Spleen (tissue), 11 donors: Measurements from ENCODE around the gene TMEM120B. TPM values are rescaled to one million over a fixed set of nuclear protein-coding genes. Genes with fewer than 3 reads are reported as not detected.

Source experiments
- DNase-seq: peaks from one replicate; pipeline ENCODE4 v3.0.0-alpha.2; 2020
- H3K27ac ChIP-seq, 8 donors: fragments of 200-600 bp; sonication (generic) in 7 of 8; 1 replicate in 4 of 8; 2 replicates in 4 of 8; pipeline versions ENCODE4 v1.5.0 to v1.8.0; 2016 to 2021; ENCODE audit warnings: inconsistent platforms in 4 of 8, mild to moderate bottlenecking in 4 of 8, moderate library complexity in 1 of 8
- H3K27me3 ChIP-seq, 7 donors: fragments of 200-600 bp; sonication (generic) in 6 of 7; replicated peaks in 1 of 7; 1 replicate in 4 of 7; 2 replicates in 3 of 7; pipeline versions ENCODE4 v1.5.0 to v1.8.0; 2016 to 2021; ENCODE audit warnings: inconsistent platforms in 3 of 7, mild to moderate bottlenecking in 1 of 7
- H3K36me3 ChIP-seq, 6 donors: fragments of 200-600 bp; sonication (generic) in 5 of 6; 1 replicate in 4 of 6; 2 replicates in 2 of 6; pipeline versions ENCODE4 v1.5.0 to v1.8.0; 2016 to 2021; ENCODE audit warnings: inconsistent platforms in 2 of 6
- H3K4me1 ChIP-seq, 6 donors: fragments of 200-600 bp; sonication (generic) in 5 of 6; 1 replicate in 3 of 6; 2 replicates in 3 of 6; pipeline versions ENCODE4 v1.5.0 to v1.8.0; 2016 to 2021; ENCODE audit warnings: inconsistent platforms in 3 of 6
- H3K4me3 ChIP-seq, 8 donors: fragments of 200-600 bp; sonication (generic) in 7 of 8; 1 replicate in 4 of 8; 2 replicates in 4 of 8; pipeline versions ENCODE4 v1.5.0 to v1.8.0; 2016 to 2021; ENCODE audit warnings: inconsistent platforms in 4 of 8, mild to moderate bottlenecking in 4 of 8, moderate library complexity in 2 of 8
- H3K9me3 ChIP-seq, 8 donors: fragments of 200-600 bp; sonication (generic) in 7 of 8; 1 replicate in 4 of 8; 2 replicates in 4 of 8; pipeline versions ENCODE4 v1.5.0 to v1.8.0; 2016 to 2021; ENCODE audit warnings: inconsistent platforms in 4 of 8
- POLR2A ChIP-seq, 3 donors: fragments of 450-650 bp; IDR thresholded peaks; one replicate each; pipeline ENCODE4 v1.5.1; 2017; ENCODE audit warnings: antibody characterized with exemption in 3 of 3, mild to moderate bottlenecking in 1 of 3
- POLR2AphosphoS5 ChIP-seq, 3 donors: sonication (generic); formaldehyde crosslinking; IDR thresholded peaks; one replicate each; pipeline ENCODE4 v1.5.1; 2017; ENCODE audit warnings: antibody characterized with exemption in 3 of 3
- WGBS, 5 donors: extraction: QIAGEN DNeasy Blood & Tissue Kit in 3 of 5; methylation state at CpG; one replicate each; pipeline versions ENCODE4 v1.1.5 to v1.1.7; 2013 to 2018; 5-methylcytosine and 5-hydroxymethylcytosine counted together
- intact Hi-C: fragments of 100-400 bp; cut with DNase I; formaldehyde crosslinking; loops from one replicate; pipeline ENCODE4 v1.15.0; 2023; ENCODE audit warnings: low total_unique reads
- polyA plus RNA-seq, 3 donors: library from polyadenylated mRNA; stranded (reverse); fragments of 200-250 nt; gene quantifications; one replicate each; pipeline ENCODE4 v1.2.1, GENCODE V29; 2013
- total RNA-seq, 7 donors: library from RNA; depleted of rRNA in 3 of 7; stranded (reverse); fragments of >200 nt in 3 of 7; fragmentation: NEBNext Ultra II Directional in 4 of 7; extraction: Animal tissue kit (Norgen Biotek cat#: 25700) in 4 of 7; gene quantifications; one replicate each; pipeline versions ENCODE4 v1.1.0 to v1.2.1, GENCODE V29; 2016 to 2021
- TF ChIP-seq, protein P1 (sequence below), 11 experiments: fragments of 200-600 bp in 7 of 11; fragments of 450-650 bp in 4 of 11; sonication (generic) in 4 of 11; IDR thresholded peaks in 8 of 11; conservative IDR thresholded peaks in 3 of 11; 1 replicate in 7 of 11; 2 replicates in 4 of 11; pipeline versions ENCODE4 v1.4.0 to v1.8.0; 2016 to 2021; ENCODE audit warnings: antibody characterized with exemption in 11 of 11, inconsistent platforms in 4 of 11, mild to moderate bottlenecking in 1 of 11
- donor health status: healthy with polysubstance abuse.
- donor health status: DM: no; HTN: no; CAD: no; lungs with moderate emphysema.
- donor health status: DM: no; HTN: no; CAD: no.
- donor health status: Bipolar disorder and iron deficiency.
- donor health status: healthy.
- donor health status: DM: no; HTN: no; CAD: no.
- donor health status: DM: yes; HTN: yes; CAD: no.

Gene TMEM120B
- total and polyA plus RNA-seq, 10 donors = 2.9 to 8.9 (median 5.8) TPM

DNA sequence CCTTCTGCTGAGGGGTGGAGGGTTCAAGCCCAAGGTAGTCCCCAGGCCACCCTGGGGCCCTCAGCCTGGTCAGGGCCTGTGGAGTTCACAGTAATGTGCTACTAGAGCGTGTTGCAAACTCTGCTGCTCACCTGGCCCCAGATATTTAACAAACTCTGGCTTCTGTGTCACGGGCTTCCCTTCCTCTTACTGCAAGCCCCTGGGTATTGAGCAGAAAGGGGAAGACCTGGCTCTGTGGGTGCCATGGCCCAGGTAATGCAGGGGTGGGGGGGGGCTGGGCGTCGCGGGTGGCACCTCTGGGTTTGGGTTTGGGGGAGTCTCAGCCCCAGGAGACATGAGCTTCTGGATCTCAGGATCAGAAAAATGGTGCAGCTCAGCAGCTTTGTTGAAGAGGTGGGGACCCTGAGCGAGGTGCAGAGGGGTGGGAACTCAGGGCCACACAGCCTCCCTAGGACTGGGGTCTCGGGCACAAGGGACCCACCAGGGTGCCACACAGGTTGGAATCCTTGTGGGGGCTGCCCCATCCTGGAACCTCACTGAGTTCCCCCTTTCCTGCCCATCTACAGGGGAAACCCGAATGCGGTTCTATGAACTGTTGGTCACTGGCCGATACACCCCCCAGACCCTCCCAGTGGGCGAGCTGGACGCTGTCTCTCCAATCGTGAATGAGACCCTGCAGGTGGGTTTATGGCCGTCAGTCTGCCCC lies 95.2 kb downstream of the TMEM120B start:
- H3K4me1 ChIP-seq = peaks cover 42 to 87% (median 65%) of the 10 kb centered on the region in 6 donors
- peak overlapping the region in 6 of 8 donors; percentile 99 to 100 (median 100) for H3K27ac ChIP-seq
- TF ChIP-seq POLR2AphosphoS5 (IDR thresholded peaks at IDR 0.05) = no peak
- no peak for TF ChIP-seq POLR2A (IDR thresholded peaks at IDR 0.05)
- TF ChIP-seq, protein P1, sequence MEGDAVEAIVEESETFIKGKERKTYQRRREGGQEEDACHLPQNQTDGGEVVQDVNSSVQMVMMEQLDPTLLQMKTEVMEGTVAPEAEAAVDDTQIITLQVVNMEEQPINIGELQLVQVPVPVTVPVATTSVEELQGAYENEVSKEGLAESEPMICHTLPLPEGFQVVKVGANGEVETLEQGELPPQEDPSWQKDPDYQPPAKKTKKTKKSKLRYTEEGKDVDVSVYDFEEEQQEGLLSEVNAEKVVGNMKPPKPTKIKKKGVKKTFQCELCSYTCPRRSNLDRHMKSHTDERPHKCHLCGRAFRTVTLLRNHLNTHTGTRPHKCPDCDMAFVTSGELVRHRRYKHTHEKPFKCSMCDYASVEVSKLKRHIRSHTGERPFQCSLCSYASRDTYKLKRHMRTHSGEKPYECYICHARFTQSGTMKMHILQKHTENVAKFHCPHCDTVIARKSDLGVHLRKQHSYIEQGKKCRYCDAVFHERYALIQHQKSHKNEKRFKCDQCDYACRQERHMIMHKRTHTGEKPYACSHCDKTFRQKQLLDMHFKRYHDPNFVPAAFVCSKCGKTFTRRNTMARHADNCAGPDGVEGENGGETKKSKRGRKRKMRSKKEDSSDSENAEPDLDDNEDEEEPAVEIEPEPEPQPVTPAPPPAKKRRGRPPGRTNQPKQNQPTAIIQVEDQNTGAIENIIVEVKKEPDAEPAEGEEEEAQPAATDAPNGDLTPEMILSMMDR (IDR thresholded peaks at IDR 0.05 in 8 of 11, conservative IDR thresholded peaks at IDR 0.05 in 3 of 11) = no peak
- H3K9me3 ChIP-seq = no peaks in the 10 kb centered on the region
- intact Hi-C loops = no loop called here
- 72 to 87% (median 76%) methylated on average over 2 to 14 of the region's 14 CpGs for WGBS, 5 donors
- H3K36me3 ChIP-seq = peaks cover 0 to 66% (median 30%) of the 10 kb centered on the region in 6 donors
- DNase-seq = peak; percentile 74
- H3K27me3 ChIP-seq = no peaks in the 10 kb centered on the region
- H3K4me3 ChIP-seq = peak overlapping the region in 1 of 8 donors; percentile 36

DNA sequence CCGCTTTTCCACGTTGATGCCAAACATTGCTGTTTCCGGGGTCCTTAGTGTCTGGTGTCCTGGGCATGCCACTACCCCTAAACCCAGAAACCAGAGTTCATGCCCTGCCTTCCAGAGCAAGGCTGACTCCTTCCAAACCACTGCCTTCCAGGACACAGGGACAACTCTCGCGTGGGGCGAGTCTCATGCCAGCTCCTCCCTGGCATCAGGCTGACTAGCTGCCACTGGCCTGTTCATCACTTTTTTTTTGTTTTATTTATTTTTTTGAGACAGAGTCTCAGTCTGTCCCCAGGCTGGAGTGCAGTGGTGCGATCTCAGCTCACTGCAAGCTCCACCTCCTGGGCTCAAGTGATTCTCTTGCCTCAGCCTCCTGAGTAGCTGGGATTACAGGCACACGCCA lies 96.1 kb downstream of the TMEM120B start:
- intact Hi-C loops = no loop called here
- Histone ChIP-seq H3K9me3 (no peaks in the 10 kb centered on the region), H3K27ac (peak overlapping the region in 1 of 8 donors; percentile 100), H3K4me3 (no peak overlapping the region), H3K4me1 (peaks cover 50 to 91% (median 70%) of the 10 kb centered on the region in 6 donors), H3K36me3 (peaks cover 0 to 74% (median 33%) of the 10 kb centered on the region in 6 donors), H3K27me3 (no peaks in the 10 kb centered on the region)
- peak; percentile 56 for DNase-seq
- TF ChIP-seq, protein P1 (IDR thresholded peaks at IDR 0.05 in 8 of 11, conservative IDR thresholded peaks at IDR 0.05 in 3 of 11) = no peak
- TF ChIP-seq POLR2AphosphoS5 (IDR thresholded peaks at IDR 0.05) (no peak), POLR2A (IDR thresholded peaks at IDR 0.05) (no peak)
- 92 to 96% (median 94%) methylated on average over 8 of the region's 8 CpGs for WGBS, 5 donors

GRCh38 chr12:121809712-121810116 lies 97.2 kb downstream of the TMEM120B start:
- Histone ChIP-seq H3K4me3 (no peak overlapping the region), H3K27me3 (no peaks in the 10 kb centered on the region), H3K36me3 (peaks cover 0 to 85% (median 40%) of the 10 kb centered on the region in 6 donors), H3K4me1 (peaks cover 53 to 99% (median 75%) of the 10 kb centered on the region in 6 donors), H3K9me3 (no peaks in the 10 kb centered on the region), H3K27ac (no peak overlapping the region)
- intact Hi-C loops = no loop called here
- TF ChIP-seq POLR2A (IDR thresholded peaks at IDR 0.05) = no peak
- peak in 1 of 3 donors; percentile 22 for TF ChIP-seq POLR2AphosphoS5 (IDR thresholded peaks at IDR 0.05)
- TF ChIP-seq, protein P1 (IDR thresholded peaks at IDR 0.05 in 8 of 11, conservative IDR thresholded peaks at IDR 0.05 in 3 of 11) = no peak
- peak; percentile 79 for DNase-seq
- WGBS, 5 donors = 88 to 94% (median 91%) methylated on average over 27 of the region's 27 CpGs

GRCh38 chr12:121810234-121810817 lies 97.8 kb downstream of the TMEM120B start:
- H3K36me3 ChIP-seq = peaks cover 0 to 91% (median 46%) of the 10 kb centered on the region in 6 donors
- H3K9me3 ChIP-seq = no peaks in the 10 kb centered on the region
- DNase-seq = peak; percentile 79
- peak overlapping the region in 4 of 8 donors; percentile 71 to 86 (median 83) for H3K27ac ChIP-seq
- TF ChIP-seq POLR2A (IDR thresholded peaks at IDR 0.05) = no peak
- peak in 2 of 3 donors; percentile 28 to 63 for TF ChIP-seq POLR2AphosphoS5 (IDR thresholded peaks at IDR 0.05)
- peaks cover 53 to 99% (median 73%) of the 10 kb centered on the region in 6 donors for H3K4me1 ChIP-seq
- no peaks in the 10 kb centered on the region for H3K27me3 ChIP-seq
- WGBS, 5 donors = 81 to 93% (median 85%) methylated on average over 25 to 33 of the region's 33 CpGs
- peak overlapping the region in 1 of 8 donors; percentile 86 for H3K4me3 ChIP-seq
- intact Hi-C loops = no loop called here
